ENCODE data around the gene GPR42. TPM values are rescaled to one million over a fixed set of nuclear protein-coding genes. Genes with fewer than 3 reads are reported as not detected.

The GPR42 gene
- total RNA-seq, 1 experiment from 2014 or later = not detected

DNA sequence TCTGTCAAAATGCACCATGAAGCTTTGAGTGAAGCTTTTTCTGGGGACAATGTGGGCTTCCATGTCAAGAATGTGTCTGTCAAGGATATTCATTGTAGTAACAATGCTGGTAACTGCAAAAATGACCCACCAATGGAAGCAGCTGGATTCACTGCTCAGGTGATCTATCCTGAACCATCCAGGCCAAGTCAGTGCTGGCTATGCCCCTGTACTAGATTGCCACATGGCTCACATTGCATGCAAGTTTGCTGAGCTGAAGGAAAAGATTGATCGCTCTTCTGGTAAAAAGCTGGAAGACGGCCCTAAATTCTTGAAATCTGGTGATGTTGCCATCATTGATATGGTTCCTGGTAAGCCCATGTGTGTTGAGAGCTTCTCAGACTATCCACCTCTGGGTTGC is 12.7 kb downstream of the GPR42 start:
- Histone ChIP-seq H3K4me1 (ENCODE audit: control insufficient read depth in 1 of 2, insufficient read depth in 2 of 2, low read length in 2 of 2) (no peaks in the 10 kb centered on the region), H3K9me3 (ENCODE audit: control insufficient read depth in 1 of 2, insufficient read depth in 1 of 2, low read depth in 1 of 2, low read length in 2 of 2) (peaks cover 7 to 9% of the 10 kb centered on the region in 2 experiments; a peak in 2 of 4 replicates), H3K9ac (ENCODE audit: low read length) (no peak overlapping the region), H3K4me2 (ENCODE audit: low read length) (no peak overlapping the region), H3K4me3 (replicated peaks in 1 of 2; ENCODE audit: low read depth in 1 of 2, low read length in 2 of 2) (no peak overlapping the region), H4K20me1 (ENCODE audit: insufficient read depth) (no peaks in the 10 kb centered on the region), H3K27me3 (ENCODE audit: insufficient read depth, low read length) (no peaks in the 10 kb centered on the region; the same call in 1 of the 2 replicates), H3K9me2 (ENCODE audit: insufficient read depth) (no peaks in the 10 kb centered on the region), H3K36me3 (ENCODE audit: control insufficient read depth in 1 of 2, insufficient read depth in 2 of 2, low read length in 2 of 2) (no peaks in the 10 kb centered on the region), H3K79me2 (ENCODE audit: insufficient read depth, low read length) (no peaks in the 10 kb centered on the region), H3K27ac (ENCODE audit: low read depth, low read length) (no peak overlapping the region), H2AFZ (ENCODE audit: low read depth, low read length, poor library complexity, severe bottlenecking) (no peak overlapping the region)
- TF ChIP-seq, protein P1, sequence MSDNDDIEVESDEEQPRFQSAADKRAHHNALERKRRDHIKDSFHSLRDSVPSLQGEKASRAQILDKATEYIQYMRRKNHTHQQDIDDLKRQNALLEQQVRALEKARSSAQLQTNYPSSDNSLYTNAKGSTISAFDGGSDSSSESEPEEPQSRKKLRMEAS (IDR thresholded peaks at IDR 0.05) = no peak
- TF ChIP-seq POLR2AphosphoS5 (IDR thresholded peaks at IDR 0.05; ENCODE audit: low read depth, low read length) = no peak
- TF ChIP-seq EZH2phosphoT487 (IDR thresholded peaks at IDR 0.05; ENCODE audit: borderline replicate concordance) = no peak
- no peak for TF ChIP-seq ZNF274 (IDR thresholded peaks at IDR 0.05; ENCODE audit: low read depth, low read length)
- no peak for TF ChIP-seq SP1 (IDR thresholded peaks at IDR 0.05; ENCODE audit: low read depth)
- TF ChIP-seq SRF (IDR thresholded peaks at IDR 0.05; ENCODE audit: low read depth) = no peak
- TF ChIP-seq, protein P2, sequence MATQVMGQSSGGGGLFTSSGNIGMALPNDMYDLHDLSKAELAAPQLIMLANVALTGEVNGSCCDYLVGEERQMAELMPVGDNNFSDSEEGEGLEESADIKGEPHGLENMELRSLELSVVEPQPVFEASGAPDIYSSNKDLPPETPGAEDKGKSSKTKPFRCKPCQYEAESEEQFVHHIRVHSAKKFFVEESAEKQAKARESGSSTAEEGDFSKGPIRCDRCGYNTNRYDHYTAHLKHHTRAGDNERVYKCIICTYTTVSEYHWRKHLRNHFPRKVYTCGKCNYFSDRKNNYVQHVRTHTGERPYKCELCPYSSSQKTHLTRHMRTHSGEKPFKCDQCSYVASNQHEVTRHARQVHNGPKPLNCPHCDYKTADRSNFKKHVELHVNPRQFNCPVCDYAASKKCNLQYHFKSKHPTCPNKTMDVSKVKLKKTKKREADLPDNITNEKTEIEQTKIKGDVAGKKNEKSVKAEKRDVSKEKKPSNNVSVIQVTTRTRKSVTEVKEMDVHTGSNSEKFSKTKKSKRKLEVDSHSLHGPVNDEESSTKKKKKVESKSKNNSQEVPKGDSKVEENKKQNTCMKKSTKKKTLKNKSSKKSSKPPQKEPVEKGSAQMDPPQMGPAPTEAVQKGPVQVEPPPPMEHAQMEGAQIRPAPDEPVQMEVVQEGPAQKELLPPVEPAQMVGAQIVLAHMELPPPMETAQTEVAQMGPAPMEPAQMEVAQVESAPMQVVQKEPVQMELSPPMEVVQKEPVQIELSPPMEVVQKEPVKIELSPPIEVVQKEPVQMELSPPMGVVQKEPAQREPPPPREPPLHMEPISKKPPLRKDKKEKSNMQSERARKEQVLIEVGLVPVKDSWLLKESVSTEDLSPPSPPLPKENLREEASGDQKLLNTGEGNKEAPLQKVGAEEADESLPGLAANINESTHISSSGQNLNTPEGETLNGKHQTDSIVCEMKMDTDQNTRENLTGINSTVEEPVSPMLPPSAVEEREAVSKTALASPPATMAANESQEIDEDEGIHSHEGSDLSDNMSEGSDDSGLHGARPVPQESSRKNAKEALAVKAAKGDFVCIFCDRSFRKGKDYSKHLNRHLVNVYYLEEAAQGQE (IDR thresholded peaks at IDR 0.05; ENCODE audit: low read depth) = no peak
- TF ChIP-seq POLR2A (IDR thresholded peaks at IDR 0.05; ENCODE audit: borderline replicate concordance, extremely low read depth, insufficient read depth, insufficient read length) = no peak
- no peak for TF ChIP-seq ZFX (IDR thresholded peaks at IDR 0.05)
- TF ChIP-seq, protein P3, sequence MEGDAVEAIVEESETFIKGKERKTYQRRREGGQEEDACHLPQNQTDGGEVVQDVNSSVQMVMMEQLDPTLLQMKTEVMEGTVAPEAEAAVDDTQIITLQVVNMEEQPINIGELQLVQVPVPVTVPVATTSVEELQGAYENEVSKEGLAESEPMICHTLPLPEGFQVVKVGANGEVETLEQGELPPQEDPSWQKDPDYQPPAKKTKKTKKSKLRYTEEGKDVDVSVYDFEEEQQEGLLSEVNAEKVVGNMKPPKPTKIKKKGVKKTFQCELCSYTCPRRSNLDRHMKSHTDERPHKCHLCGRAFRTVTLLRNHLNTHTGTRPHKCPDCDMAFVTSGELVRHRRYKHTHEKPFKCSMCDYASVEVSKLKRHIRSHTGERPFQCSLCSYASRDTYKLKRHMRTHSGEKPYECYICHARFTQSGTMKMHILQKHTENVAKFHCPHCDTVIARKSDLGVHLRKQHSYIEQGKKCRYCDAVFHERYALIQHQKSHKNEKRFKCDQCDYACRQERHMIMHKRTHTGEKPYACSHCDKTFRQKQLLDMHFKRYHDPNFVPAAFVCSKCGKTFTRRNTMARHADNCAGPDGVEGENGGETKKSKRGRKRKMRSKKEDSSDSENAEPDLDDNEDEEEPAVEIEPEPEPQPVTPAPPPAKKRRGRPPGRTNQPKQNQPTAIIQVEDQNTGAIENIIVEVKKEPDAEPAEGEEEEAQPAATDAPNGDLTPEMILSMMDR (IDR thresholded peaks at IDR 0.05 in 2 of 3, conservative IDR thresholded peaks at IDR 0.05 in 1 of 3; ENCODE audit: borderline replicate concordance in 1 of 3, insufficient read depth in 1 of 3, low read depth in 2 of 3, low read length in 2 of 3) = no peak
- TF ChIP-seq ELF1 (IDR thresholded peaks at IDR 0.05; ENCODE audit: borderline replicate concordance, low read depth) = no peak
- no TSS peak for BruUV-seq (replicated peaks)
- CTCF ChIA-PET = no interaction called here
- ATAC-seq (no peak), DNase-seq (ENCODE audit: low read depth, low spot score) (no peak)
- POLR2A ChIA-PET = no interaction called here
- intact Hi-C loops (cut with micrococcal nuclease) = no loop called here
- RAD21 ChIA-PET (ENCODE audit: low non-redundant PET in 1 of 2, low total read pairs in 2 of 2, uncharacterized antibody in 2 of 2, unreplicated experiment in 2 of 2) = no interaction called here
